ENCODE results near the gene PXDC1.

DNA sequence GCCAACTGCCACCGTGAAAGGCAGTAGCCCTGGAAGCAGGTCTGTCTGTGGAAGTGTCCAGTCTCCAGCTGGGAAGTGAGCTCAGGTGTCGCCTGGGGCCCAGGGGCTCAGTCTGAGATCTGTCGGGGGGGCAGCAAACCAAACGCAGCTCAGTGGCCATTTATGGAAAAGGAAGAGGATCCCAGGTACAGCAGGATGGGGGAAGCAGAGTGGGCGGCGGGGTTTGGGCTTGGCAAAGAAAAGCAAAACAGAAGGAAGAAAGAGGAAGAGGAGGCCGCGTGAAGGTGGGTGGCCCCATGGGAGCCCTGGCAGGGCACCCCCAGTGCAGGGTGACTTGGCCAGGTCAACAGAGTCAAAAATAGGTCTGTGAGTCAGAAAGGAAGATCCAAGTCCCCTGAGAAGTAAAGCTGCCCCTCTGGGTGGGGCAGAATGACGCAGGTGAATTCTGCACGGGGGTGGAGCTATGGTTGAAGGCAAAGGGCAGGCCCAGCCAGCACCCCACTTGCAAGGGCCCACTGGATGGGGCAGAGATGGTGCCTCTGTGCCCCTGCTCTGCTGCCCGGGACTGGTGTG, 5.3 kb downstream of the PXDC1 start:
- TF ChIP-seq, protein P1, sequence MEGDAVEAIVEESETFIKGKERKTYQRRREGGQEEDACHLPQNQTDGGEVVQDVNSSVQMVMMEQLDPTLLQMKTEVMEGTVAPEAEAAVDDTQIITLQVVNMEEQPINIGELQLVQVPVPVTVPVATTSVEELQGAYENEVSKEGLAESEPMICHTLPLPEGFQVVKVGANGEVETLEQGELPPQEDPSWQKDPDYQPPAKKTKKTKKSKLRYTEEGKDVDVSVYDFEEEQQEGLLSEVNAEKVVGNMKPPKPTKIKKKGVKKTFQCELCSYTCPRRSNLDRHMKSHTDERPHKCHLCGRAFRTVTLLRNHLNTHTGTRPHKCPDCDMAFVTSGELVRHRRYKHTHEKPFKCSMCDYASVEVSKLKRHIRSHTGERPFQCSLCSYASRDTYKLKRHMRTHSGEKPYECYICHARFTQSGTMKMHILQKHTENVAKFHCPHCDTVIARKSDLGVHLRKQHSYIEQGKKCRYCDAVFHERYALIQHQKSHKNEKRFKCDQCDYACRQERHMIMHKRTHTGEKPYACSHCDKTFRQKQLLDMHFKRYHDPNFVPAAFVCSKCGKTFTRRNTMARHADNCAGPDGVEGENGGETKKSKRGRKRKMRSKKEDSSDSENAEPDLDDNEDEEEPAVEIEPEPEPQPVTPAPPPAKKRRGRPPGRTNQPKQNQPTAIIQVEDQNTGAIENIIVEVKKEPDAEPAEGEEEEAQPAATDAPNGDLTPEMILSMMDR (IDR thresholded peaks at IDR 0.05): no peak
- peak in 1 of 2 donors; percentile 10 for TF ChIP-seq POLR2A (IDR thresholded peaks at IDR 0.05)
